B cell (primary cell): ENCODE data around the gene PSRC1. TPM values are rescaled to one million over a fixed set of nuclear protein-coding genes. Genes with fewer than 3 reads are reported as not detected.

ENCODE experiments used
- ATAC-seq: fragments of 200-7000 bp; cut with Tn5 transposase; one replicate; pipeline ENCODE4 v1.10.0; 2021; ENCODE audit warnings: low read depth, mild to moderate bottlenecking, moderate number of reproducible peaks, moderate library complexity
- CTCF ChIA-PET: fragments of 350-600 bp; sonication (Branson Sonifier 250); formaldehyde crosslinking; loops from one replicate; lab custom pipeline; 2021; ENCODE audit warnings: antibody characterized with exemption, inconsistent platforms; lab: Charles Lee
- POLR2A ChIA-PET: fragments of 350-600 bp; sonication (Branson Sonifier 250); formaldehyde crosslinking; loops from one replicate; lab custom pipeline; 2021; ENCODE audit warnings: antibody characterized with exemption; lab: Charles Lee
- DNase-seq: peaks from one replicate; pipeline ENCODE4 v3.0.0; 2013
- H2AFZ ChIP-seq: 2 replicates; pipeline ENCODE4 v1.6.1; 2012; ENCODE audit warnings: mild to moderate bottlenecking, low read depth, low read length; ENCODE audit not compliant: insufficient read depth, poor library complexity, severe bottlenecking
- H3K27ac ChIP-seq, 2 donors: 1 replicate in 1 of 2; 2 replicates in 1 of 2; pipeline ENCODE4 v1.5.1; 2012 to 2013; ENCODE audit warnings: low read length in 2 of 2, mild to moderate bottlenecking in 2 of 2, moderate library complexity in 1 of 2
- H3K27me3 ChIP-seq, 4 experiments: fragments of 200-600 bp in 1 of 4; sonication (generic) in 1 of 4; replicated peaks in 1 of 4; 1 replicate in 2 of 4; 2 replicates in 2 of 4; pipeline versions ENCODE4 v1.6.1 to v1.7.0; 2013 to 2016; ENCODE audit warnings: low read length in 3 of 4, mild to moderate bottlenecking in 2 of 4, mixed read lengths in 1 of 4, moderate library complexity in 1 of 4; ENCODE audit not compliant: insufficient read depth in 4 of 4, control insufficient read depth in 3 of 4; ENCODE audit errors: control extremely low read depth in 1 of 4
- H3K36me3 ChIP-seq, 2 experiments: replicated peaks in 1 of 2; 1 replicate in 1 of 2; 2 replicates in 1 of 2; pipeline versions ENCODE4 v1.6.1 to v1.7.1; 2013; ENCODE audit warnings: low read length in 1 of 2; ENCODE audit not compliant: insufficient read depth in 2 of 2, control insufficient read depth in 1 of 2; ENCODE audit errors: control extremely low read depth in 1 of 2, extremely low read depth in 1 of 2
- H3K4me1 ChIP-seq, 2 donors: fragments of 200-600 bp in 1 of 2; sonication (generic) in 1 of 2; 1 replicate in 1 of 2; 2 replicates in 1 of 2; pipeline versions ENCODE4 v1.5.1 to v1.6.1; 2013 to 2017; ENCODE audit warnings: low read length in 2 of 2; ENCODE audit not compliant: control insufficient read depth in 2 of 2, insufficient read depth in 2 of 2
- H3K4me2 ChIP-seq: replicated peaks from 2 replicates; pipeline ENCODE3; 2012; ENCODE audit warnings: mild to moderate bottlenecking, low read depth, low read length; ENCODE audit not compliant: poor library complexity, severe bottlenecking
- H3K4me3 ChIP-seq, 5 experiments: fragments of 200-600 bp in 1 of 5; sonication (generic) in 1 of 5; 1 replicate in 3 of 5; 2 replicates in 2 of 5; pipeline versions ENCODE4 v1.5.1 to v1.7.0; 2011 to 2016; ENCODE audit warnings: low read length in 4 of 5, mild to moderate bottlenecking in 4 of 5, low read depth in 2 of 5, control low read depth in 1 of 5, moderate library complexity in 1 of 5; ENCODE audit not compliant: insufficient read depth in 1 of 5; ENCODE audit errors: control extremely low read depth in 1 of 5, extremely low read depth in 1 of 5
- H3K79me2 ChIP-seq: fragments of 200-600 bp; sonication (generic); one replicate; pipeline ENCODE4 v1.6.0; 2016; ENCODE audit warnings: low read length; ENCODE audit not compliant: control insufficient read depth, insufficient read depth
- H3K9ac ChIP-seq: fragments of 200-600 bp; sonication (generic); 2 replicates; pipeline ENCODE4 v1.6.1; 2017; ENCODE audit warnings: mild to moderate bottlenecking, low read length, moderate library complexity
- H3K9me3 ChIP-seq, 3 donors: one replicate each; pipeline versions ENCODE4 v1.6.1 to v1.7.1; 2013; ENCODE audit warnings: low read length in 2 of 3; ENCODE audit not compliant: control insufficient read depth in 2 of 3, insufficient read depth in 1 of 3; ENCODE audit errors: control extremely low read depth in 1 of 3
- H4K20me1 ChIP-seq: 2 replicates; pipeline ENCODE4 v1.6.0; 2012; ENCODE audit warnings: mild to moderate bottlenecking, low read length; ENCODE audit not compliant: insufficient read depth, control insufficient read depth, poor library complexity, severe bottlenecking
- H3K27ac Mint-ChIP-seq: one replicate; pipeline ENCODE4 v1.8.0; 2021; ENCODE audit warnings: mixed read lengths
- H3K27me3 Mint-ChIP-seq: one replicate; pipeline ENCODE4 v1.8.0; 2021; ENCODE audit warnings: mixed read lengths
- H3K4me1 Mint-ChIP-seq: one replicate; pipeline ENCODE4 v1.8.0; 2021; ENCODE audit warnings: mixed read lengths
- H3K4me3 Mint-ChIP-seq: one replicate; pipeline ENCODE4 v1.8.0; 2021; ENCODE audit warnings: mixed read lengths
- H3K9me3 Mint-ChIP-seq: one replicate; pipeline ENCODE4 v1.8.0; 2022; ENCODE audit warnings: mixed read lengths; ENCODE audit not compliant: insufficient read depth
- EZH2 ChIP-seq: IDR thresholded peaks from 2 replicates; pipeline ENCODE4 v1.6.1; 2012; ENCODE audit warnings: borderline replicate concordance, low read depth, mild to moderate bottlenecking, moderate library complexity, low read length; ENCODE audit not compliant: insufficient read depth, poor library complexity, severe bottlenecking
- WGBS: methylation state at CpG from one replicate; pipeline ENCODE4 v1.1.5; 2013; ENCODE audit warnings: missing lambda C conversion rate; ENCODE audit not compliant: insufficient coverage; 5-methylcytosine and 5-hydroxymethylcytosine counted together
- intact Hi-C: fragments of 100-400 bp; cut with micrococcal nuclease; formaldehyde crosslinking; loops from one replicate; pipeline ENCODE4 v1.10.0; 2022
- polyA plus RNA-seq: library from polyadenylated mRNA; depleted of rRNA; stranded (reverse); fragments of >200 nt; gene quantifications from 2 replicates; pipeline ENCODE4 v1.2.3, GENCODE V29; 2012
- total RNA-seq, 2 donors: library from RNA; stranded (reverse); fragments of 120-200 nt in 1 of 2; gene quantifications; 1 replicate in 1 of 2; 2 replicates in 1 of 2; pipeline versions ENCODE4 v1.2.3 to v1.2.4, GENCODE V29; 2013 to 2022
- TF ChIP-seq, protein P1 (sequence below): fragments of 200-600 bp; IDR thresholded peaks from one replicate; pipeline ENCODE4 v1.8.0; 2022; ENCODE audit warnings: antibody characterized with exemption, mild to moderate bottlenecking

The PSRC1 gene
- total and polyA plus RNA-seq, 2 donors (not counting 1 experiment from before 2014, with no cell fraction given) = 0.25 TPM; not detected in 1

DNA sequence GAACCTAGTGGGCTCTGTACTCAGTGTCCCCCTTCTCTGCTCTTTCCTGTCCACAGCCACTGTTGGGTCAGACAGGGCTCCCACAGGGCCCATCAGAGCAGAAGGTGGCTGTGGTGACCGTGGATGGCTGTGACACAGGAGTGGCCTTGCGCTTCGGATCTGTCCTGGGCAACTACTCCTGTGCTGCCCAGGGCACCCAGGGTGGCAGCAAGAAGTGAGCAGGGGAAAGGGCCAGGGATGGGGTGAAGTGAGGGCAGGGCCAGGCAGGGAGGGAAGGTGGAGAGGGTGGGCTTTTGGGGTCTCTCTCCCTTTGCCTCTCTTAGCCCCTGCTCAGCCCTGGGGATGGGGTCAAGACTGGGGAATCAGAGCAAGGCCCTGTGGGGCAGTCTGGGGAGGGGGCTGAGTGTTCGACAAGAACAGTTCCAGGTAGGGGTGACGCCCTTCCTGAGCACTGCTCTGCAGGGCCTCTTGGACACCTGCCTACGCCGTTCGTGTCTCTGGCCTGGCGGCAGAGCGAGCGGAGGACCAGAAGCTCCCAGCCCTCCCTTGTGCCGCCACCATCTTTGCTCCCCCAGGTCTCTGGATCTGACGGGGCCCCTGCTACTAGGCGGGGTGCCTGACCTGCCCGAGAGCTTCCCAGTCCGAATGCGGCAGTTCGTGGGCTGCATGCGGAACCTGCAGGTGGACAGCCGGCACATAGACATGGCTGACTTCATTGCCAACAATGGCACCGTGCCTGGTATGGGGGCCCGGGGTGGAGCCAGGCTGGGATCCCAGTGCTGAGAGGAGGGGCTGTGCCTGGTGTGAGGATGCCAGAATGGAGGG, 20.5 kb downstream of the PSRC1 start:
- Histone ChIP-seq H3K4me1 (peaks cover 0 to 3% of the 10 kb centered on the region in 2 donors), H3K9me3 (no peaks in the 10 kb centered on the region), H3K4me3 (no peak overlapping the region), H3K36me3 (no peaks in the 10 kb centered on the region), H3K4me2 (no peak overlapping the region), H3K9ac (no peak overlapping the region), H3K27ac (no peak overlapping the region), H3K79me2 (no peaks in the 10 kb centered on the region), H4K20me1 (no peaks in the 10 kb centered on the region), H3K27me3 (peaks cover 0 to 4% (median 0%) of the 10 kb centered on the region in 4 experiments), H2AFZ (no peak overlapping the region)
- CTCF ChIA-PET = interaction anchor here (1.0 to 8.1 kb wide), 3 partner anchors 138 to 270 kb away, joined by 3 to 73 read pairs (median 18); no protein-coding TSS in a partner anchor
- ATAC-seq = no peak
- TF ChIP-seq, protein P1, sequence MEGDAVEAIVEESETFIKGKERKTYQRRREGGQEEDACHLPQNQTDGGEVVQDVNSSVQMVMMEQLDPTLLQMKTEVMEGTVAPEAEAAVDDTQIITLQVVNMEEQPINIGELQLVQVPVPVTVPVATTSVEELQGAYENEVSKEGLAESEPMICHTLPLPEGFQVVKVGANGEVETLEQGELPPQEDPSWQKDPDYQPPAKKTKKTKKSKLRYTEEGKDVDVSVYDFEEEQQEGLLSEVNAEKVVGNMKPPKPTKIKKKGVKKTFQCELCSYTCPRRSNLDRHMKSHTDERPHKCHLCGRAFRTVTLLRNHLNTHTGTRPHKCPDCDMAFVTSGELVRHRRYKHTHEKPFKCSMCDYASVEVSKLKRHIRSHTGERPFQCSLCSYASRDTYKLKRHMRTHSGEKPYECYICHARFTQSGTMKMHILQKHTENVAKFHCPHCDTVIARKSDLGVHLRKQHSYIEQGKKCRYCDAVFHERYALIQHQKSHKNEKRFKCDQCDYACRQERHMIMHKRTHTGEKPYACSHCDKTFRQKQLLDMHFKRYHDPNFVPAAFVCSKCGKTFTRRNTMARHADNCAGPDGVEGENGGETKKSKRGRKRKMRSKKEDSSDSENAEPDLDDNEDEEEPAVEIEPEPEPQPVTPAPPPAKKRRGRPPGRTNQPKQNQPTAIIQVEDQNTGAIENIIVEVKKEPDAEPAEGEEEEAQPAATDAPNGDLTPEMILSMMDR = no peak
- no peak for TF ChIP-seq EZH2
- 96% methylated on average over 21 of the region's 22 CpGs for WGBS
- peaks cover 4% of the 10 kb centered on the region for H3K4me1 Mint-ChIP-seq
- no peak overlapping the region for H3K27ac Mint-ChIP-seq
- H3K9me3 Mint-ChIP-seq = no peaks in the 10 kb centered on the region
- intact Hi-C loops = loop anchor here (1.0 kb wide), 1 partner anchor 137 kb away; no protein-coding TSS in a partner anchor
- peaks cover 4% of the 10 kb centered on the region for H3K27me3 Mint-ChIP-seq
- DNase-seq = no peak
- no peak overlapping the region for H3K4me3 Mint-ChIP-seq
- POLR2A ChIA-PET = interaction anchor here (0.6 kb wide), 1 partner anchor 1595 kb away, joined by 5 read pairs; no protein-coding TSS in a partner anchor

DNA sequence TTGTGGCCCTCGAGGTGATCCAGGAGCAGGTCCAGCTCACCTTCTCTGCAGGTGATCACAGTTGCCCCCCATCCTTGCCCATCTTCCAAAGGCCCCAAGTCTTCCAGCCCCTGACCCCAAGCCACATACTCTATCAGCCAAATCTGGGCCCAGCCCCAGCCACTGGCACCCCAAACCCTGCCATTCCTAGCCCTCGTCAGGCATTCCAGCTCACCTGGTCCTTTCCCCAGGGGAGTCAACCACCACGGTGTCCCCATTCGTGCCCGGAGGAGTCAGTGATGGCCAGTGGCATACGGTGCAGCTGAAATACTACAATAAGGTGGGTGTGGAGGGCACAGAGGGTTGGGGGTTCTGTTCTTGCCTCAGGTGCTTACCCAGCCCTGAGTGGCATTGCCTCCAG, 21.4 kb downstream of the PSRC1 start:
- ChIA-PET POLR2A (interaction anchor here (0.6 kb wide), 1 partner anchor 1596 kb away, joined by 5 read pairs; no protein-coding TSS in a partner anchor), CTCF (interaction anchor here (8.1 kb wide), 1 partner anchor 139 kb away, joined by 73 read pairs; no protein-coding TSS in a partner anchor)
- Histone ChIP-seq H3K27ac (no peak overlapping the region), H3K4me1 (peaks cover 0 to 3% of the 10 kb centered on the region in 2 donors), H2AFZ (no peak overlapping the region), H3K27me3 (peaks cover 0 to 4% (median 0%) of the 10 kb centered on the region in 4 experiments), H3K36me3 (no peaks in the 10 kb centered on the region), H3K4me3 (no peak overlapping the region), H3K9me3 (no peaks in the 10 kb centered on the region), H3K9ac (no peak overlapping the region), H3K79me2 (no peaks in the 10 kb centered on the region), H4K20me1 (no peaks in the 10 kb centered on the region), H3K4me2 (no peak overlapping the region)
- peaks cover 4% of the 10 kb centered on the region for H3K27me3 Mint-ChIP-seq
- TF ChIP-seq EZH2 = no peak
- TF ChIP-seq, protein P1 = no peak
- no peak overlapping the region for H3K27ac Mint-ChIP-seq
- peaks cover 4% of the 10 kb centered on the region for H3K4me1 Mint-ChIP-seq
- no peak for ATAC-seq
- 96% methylated on average over 6 of the region's 6 CpGs for WGBS
- DNase-seq = no peak
- intact Hi-C loops = no loop called here
- H3K9me3 Mint-ChIP-seq = no peaks in the 10 kb centered on the region
- no peak overlapping the region for H3K4me3 Mint-ChIP-seq
